C4-2B (cell line): Measurements from ENCODE around the gene DPEP1.

Experiments
- H3K27ac ChIP-seq: fragments of 450-650 bp; 2 replicates; pipeline ENCODE4 v1.5.1; 2017
- ZFX ChIP-seq: fragments of 450-650 bp; IDR thresholded peaks from 2 replicates; pipeline ENCODE4 v1.6.1; 2017
- TF ChIP-seq, protein P1 (sequence below): fragments of 450-650 bp; conservative IDR thresholded peaks from 2 replicates; pipeline ENCODE4 v1.5.1; 2017; ENCODE audit warnings: mild to moderate bottlenecking

Gene DPEP1

DNA sequence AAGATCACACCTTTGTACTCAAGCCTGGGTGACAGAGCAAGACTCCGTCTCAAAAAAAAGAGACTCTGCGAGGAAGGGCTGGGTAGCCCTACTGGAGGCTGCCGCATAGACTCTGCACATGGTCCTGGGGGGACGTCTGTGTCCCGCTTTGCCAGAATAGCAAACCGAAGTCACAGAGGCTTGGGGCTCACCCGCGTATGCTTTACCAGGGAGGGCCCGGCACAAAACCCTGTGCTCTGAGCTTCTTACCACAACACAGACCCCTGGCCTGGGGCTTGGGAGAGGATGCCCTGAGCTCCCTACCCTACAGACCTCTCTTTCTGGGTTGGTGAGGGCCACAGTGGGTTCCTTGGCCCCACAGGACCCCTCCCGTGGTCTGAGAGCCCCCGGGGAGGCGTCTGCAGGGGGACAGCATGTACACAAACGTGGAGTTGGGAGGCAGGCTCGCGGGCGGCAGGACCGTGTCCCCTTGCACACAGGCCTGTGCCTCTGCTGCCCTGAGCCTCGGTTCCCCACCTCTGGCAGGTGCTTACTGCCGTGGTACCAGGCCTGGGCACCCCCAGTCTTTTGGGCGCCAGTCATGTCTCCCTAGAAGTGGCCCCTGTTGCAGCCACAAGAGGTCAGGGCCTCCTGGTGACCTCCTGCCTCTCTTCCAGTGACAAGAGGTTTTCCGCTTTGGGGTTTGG is 24.1 kb upstream of the DPEP1 start:
- TF ChIP-seq, protein P1, sequence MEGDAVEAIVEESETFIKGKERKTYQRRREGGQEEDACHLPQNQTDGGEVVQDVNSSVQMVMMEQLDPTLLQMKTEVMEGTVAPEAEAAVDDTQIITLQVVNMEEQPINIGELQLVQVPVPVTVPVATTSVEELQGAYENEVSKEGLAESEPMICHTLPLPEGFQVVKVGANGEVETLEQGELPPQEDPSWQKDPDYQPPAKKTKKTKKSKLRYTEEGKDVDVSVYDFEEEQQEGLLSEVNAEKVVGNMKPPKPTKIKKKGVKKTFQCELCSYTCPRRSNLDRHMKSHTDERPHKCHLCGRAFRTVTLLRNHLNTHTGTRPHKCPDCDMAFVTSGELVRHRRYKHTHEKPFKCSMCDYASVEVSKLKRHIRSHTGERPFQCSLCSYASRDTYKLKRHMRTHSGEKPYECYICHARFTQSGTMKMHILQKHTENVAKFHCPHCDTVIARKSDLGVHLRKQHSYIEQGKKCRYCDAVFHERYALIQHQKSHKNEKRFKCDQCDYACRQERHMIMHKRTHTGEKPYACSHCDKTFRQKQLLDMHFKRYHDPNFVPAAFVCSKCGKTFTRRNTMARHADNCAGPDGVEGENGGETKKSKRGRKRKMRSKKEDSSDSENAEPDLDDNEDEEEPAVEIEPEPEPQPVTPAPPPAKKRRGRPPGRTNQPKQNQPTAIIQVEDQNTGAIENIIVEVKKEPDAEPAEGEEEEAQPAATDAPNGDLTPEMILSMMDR: no peak
- TF ChIP-seq ZFX: no peak
- H3K27ac ChIP-seq: no peak overlapping the region

- no peak for TF ChIP-seq ZFX
- TF ChIP-seq, protein P1: no peak
- H3K27ac ChIP-seq: no peak overlapping the region
These were observed 19.6 kb upstream of the DPEP1 start for GRCh38 chr16:89593841-89594240.

- TF ChIP-seq ZFX: no peak
- TF ChIP-seq, protein P1: no peak
- H3K27ac ChIP-seq: no peak overlapping the region
These were observed 17.9 kb upstream of the DPEP1 start for GRCh38 chr16:89595330-89596060.

- TF ChIP-seq, protein P1: no peak
- no peak for TF ChIP-seq ZFX
- no peak overlapping the region for H3K27ac ChIP-seq
These were observed 17.3 kb upstream of the DPEP1 start for GRCh38 chr16:89596061-89596689.

GRCh38 chr16:89596957-89597649 is 16.3 kb upstream of the DPEP1 start:
- TF ChIP-seq, protein P1: no peak
- no peak for TF ChIP-seq ZFX
- no peak overlapping the region for H3K27ac ChIP-seq

- TF ChIP-seq, protein P1: no peak
- TF ChIP-seq ZFX: no peak
- H3K27ac ChIP-seq: no peak overlapping the region
These were observed 15.2 kb upstream of the DPEP1 start for GRCh38 chr16:89598199-89598598.
